K562 (cell line): ENCODE results near the gene MRPL30.

Source experiments
- FOXJ3 ChIP-seq: sonication (generic); formaldehyde crosslinking; IDR thresholded peaks from 2 replicates; pipeline ENCODE4 v1.4.0; 2020; ENCODE audit warnings: mild to moderate bottlenecking, missing genetic modification reagents
- GABPA ChIP-seq: fragments of 200-800 bp; sonication (Bioruptor generic); conservative IDR thresholded peaks from 2 replicates; pipeline ENCODE4 v1.6.1; 2016; ENCODE audit warnings: low read depth, missing genetic modification characterization, missing compliant biosample characterization
- NRF1 ChIP-seq, 2 experiments: fragments of 450-650 bp; IDR thresholded peaks in 1 of 2; conservative IDR thresholded peaks in 1 of 2; 2 replicates each; pipeline ENCODE4 v1.6.1; 2014; ENCODE audit warnings: mild to moderate bottlenecking in 2 of 2
- ZBTB17 ChIP-seq: fragments of 450-650 bp; formaldehyde crosslinking; IDR thresholded peaks from 2 replicates; pipeline ENCODE4 v1.4.0; 2020; ENCODE audit warnings: mild to moderate bottlenecking
- TF ChIP-seq, protein P1 (sequence below): sonication (generic); formaldehyde crosslinking; IDR thresholded peaks from 2 replicates; pipeline ENCODE4 v1.8.0; 2022; ENCODE audit warnings: mild to moderate bottlenecking, missing genetic modification reagents
- TF ChIP-seq, protein P2 (sequence below): sonication (generic); formaldehyde crosslinking; IDR thresholded peaks from 2 replicates; pipeline ENCODE4 v1.8.1; 2023; ENCODE audit warnings: mild to moderate bottlenecking, missing genetic modification reagents, moderate library complexity
- TF ChIP-seq, protein P3 (sequence below), 3 experiments: IDR thresholded peaks in 2 of 3; conservative IDR thresholded peaks in 1 of 3; 2 replicates each; pipeline ENCODE4 v1.5.1; 2011 to 2012; ENCODE audit warnings: low read length in 3 of 3, mild to moderate bottlenecking in 3 of 3, control low read depth in 2 of 3, improper control_type of control experiment in 1 of 3, inconsistent platforms in 1 of 3, low read depth in 1 of 3, mixed read lengths in 1 of 3, moderate library complexity in 1 of 3; ENCODE audit not compliant: insufficient read depth in 2 of 3
- TF ChIP-seq, protein P4 (sequence below): sonication (generic); formaldehyde crosslinking; IDR thresholded peaks from 2 replicates; pipeline ENCODE4 v1.8.0; 2023; ENCODE audit warnings: mild to moderate bottlenecking, missing genetic modification reagents

DNA sequence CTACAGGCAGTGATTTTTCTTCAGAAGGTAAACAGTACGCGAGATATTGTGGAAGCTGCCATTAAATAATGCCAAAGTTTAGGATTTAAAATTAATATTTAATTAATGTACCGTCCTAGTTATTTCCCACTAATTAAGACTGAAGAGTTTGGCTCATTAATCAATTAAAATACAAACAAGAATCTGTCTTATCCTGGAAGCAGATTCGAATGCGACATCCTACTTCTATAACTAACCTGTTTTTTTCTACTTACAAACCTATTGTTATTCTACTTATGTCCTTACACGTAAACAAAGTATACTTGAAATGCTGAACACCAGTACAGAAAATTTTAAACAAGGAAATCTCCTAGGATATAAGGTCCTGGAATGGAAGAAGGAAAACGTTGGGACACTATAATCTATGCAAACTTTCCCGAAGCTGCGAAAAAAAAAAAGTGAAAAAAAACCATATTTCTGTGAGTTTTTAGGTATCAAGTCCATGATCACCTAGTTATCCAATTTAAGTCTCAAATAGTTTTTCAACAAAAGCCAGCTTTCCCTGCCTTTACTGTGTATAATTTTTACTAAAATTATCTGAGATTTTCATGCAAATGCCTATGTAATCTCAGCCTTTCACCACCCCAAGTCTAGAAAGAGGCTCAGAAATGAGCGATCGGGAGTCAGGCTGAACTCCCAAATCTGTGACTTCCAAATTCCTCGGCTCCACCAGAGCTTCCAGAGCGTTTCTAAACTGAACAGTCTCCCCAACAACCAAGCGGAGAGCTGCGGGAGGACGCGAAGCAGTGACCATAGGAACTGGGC is 40.7 kb upstream of the MRPL30 start:
- TF ChIP-seq, protein P1, sequence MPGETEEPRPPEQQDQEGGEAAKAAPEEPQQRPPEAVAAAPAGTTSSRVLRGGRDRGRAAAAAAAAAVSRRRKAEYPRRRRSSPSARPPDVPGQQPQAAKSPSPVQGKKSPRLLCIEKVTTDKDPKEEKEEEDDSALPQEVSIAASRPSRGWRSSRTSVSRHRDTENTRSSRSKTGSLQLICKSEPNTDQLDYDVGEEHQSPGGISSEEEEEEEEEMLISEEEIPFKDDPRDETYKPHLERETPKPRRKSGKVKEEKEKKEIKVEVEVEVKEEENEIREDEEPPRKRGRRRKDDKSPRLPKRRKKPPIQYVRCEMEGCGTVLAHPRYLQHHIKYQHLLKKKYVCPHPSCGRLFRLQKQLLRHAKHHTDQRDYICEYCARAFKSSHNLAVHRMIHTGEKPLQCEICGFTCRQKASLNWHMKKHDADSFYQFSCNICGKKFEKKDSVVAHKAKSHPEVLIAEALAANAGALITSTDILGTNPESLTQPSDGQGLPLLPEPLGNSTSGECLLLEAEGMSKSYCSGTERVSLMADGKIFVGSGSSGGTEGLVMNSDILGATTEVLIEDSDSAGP (CRISPR knock-in tag): no peak
- TF ChIP-seq, protein P2, sequence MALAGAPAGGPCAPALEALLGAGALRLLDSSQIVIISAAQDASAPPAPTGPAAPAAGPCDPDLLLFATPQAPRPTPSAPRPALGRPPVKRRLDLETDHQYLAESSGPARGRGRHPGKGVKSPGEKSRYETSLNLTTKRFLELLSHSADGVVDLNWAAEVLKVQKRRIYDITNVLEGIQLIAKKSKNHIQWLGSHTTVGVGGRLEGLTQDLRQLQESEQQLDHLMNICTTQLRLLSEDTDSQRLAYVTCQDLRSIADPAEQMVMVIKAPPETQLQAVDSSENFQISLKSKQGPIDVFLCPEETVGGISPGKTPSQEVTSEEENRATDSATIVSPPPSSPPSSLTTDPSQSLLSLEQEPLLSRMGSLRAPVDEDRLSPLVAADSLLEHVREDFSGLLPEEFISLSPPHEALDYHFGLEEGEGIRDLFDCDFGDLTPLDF (CRISPR knock-in tag): no peak
- TF ChIP-seq NRF1 (conservative IDR thresholded peaks at IDR 0.05 in 1 of 2, IDR thresholded peaks at IDR 0.05 in 1 of 2) (no peak), FOXJ3 (no peak), GABPA (tag) (no peak), ZBTB17 (CRISPR knock-in tag) (no peak)
- TF ChIP-seq, protein P3, sequence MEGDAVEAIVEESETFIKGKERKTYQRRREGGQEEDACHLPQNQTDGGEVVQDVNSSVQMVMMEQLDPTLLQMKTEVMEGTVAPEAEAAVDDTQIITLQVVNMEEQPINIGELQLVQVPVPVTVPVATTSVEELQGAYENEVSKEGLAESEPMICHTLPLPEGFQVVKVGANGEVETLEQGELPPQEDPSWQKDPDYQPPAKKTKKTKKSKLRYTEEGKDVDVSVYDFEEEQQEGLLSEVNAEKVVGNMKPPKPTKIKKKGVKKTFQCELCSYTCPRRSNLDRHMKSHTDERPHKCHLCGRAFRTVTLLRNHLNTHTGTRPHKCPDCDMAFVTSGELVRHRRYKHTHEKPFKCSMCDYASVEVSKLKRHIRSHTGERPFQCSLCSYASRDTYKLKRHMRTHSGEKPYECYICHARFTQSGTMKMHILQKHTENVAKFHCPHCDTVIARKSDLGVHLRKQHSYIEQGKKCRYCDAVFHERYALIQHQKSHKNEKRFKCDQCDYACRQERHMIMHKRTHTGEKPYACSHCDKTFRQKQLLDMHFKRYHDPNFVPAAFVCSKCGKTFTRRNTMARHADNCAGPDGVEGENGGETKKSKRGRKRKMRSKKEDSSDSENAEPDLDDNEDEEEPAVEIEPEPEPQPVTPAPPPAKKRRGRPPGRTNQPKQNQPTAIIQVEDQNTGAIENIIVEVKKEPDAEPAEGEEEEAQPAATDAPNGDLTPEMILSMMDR (IDR thresholded peaks at IDR 0.05 in 2 of 3, conservative IDR thresholded peaks at IDR 0.05 in 1 of 3; ENCODE audit: insufficient read depth in 2 of 3, low read depth in 1 of 3, low read length in 3 of 3): no peak
- TF ChIP-seq, protein P4, sequence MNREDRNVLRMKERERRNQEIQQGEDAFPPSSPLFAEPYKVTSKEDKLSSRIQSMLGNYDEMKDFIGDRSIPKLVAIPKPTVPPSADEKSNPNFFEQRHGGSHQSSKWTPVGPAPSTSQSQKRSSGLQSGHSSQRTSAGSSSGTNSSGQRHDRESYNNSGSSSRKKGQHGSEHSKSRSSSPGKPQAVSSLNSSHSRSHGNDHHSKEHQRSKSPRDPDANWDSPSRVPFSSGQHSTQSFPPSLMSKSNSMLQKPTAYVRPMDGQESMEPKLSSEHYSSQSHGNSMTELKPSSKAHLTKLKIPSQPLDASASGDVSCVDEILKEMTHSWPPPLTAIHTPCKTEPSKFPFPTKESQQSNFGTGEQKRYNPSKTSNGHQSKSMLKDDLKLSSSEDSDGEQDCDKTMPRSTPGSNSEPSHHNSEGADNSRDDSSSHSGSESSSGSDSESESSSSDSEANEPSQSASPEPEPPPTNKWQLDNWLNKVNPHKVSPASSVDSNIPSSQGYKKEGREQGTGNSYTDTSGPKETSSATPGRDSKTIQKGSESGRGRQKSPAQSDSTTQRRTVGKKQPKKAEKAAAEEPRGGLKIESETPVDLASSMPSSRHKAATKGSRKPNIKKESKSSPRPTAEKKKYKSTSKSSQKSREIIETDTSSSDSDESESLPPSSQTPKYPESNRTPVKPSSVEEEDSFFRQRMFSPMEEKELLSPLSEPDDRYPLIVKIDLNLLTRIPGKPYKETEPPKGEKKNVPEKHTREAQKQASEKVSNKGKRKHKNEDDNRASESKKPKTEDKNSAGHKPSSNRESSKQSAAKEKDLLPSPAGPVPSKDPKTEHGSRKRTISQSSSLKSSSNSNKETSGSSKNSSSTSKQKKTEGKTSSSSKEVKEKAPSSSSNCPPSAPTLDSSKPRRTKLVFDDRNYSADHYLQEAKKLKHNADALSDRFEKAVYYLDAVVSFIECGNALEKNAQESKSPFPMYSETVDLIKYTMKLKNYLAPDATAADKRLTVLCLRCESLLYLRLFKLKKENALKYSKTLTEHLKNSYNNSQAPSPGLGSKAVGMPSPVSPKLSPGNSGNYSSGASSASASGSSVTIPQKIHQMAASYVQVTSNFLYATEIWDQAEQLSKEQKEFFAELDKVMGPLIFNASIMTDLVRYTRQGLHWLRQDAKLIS (CRISPR knock-in tag): no peak
